ENCODE results near the gene ADRA2C.
A peak's percentile ranks its signal among the peaks of the same experiment; 100 is the strongest.

Gene ADRA2C

GRCh38 chr4:3790006-3790561, 23.9 kb downstream of the ADRA2C start:
- CTCF ChIA-PET: no interaction called here
- no peak for DNase-seq (ENCODE audit: extremely low spot score)
- POLR2A ChIA-PET: no interaction called here
- TF ChIP-seq CTCF (IDR thresholded peaks at IDR 0.05; ENCODE audit: control extremely low read depth, extremely low read depth, low read depth, missing control alignments): no peak

GRCh38 chr4:3791256-3791655, 25.1 kb downstream of the ADRA2C start:
- ChIA-PET POLR2A (no interaction called here), CTCF (interaction anchor here (0.9 kb wide), 1 partner anchor 9 kb away, joined by 4 read pairs; no protein-coding TSS in a partner anchor)
- no peak for TF ChIP-seq CTCF (IDR thresholded peaks at IDR 0.05; ENCODE audit: control extremely low read depth, extremely low read depth, low read depth, missing control alignments)
- no peak for DNase-seq (ENCODE audit: extremely low spot score)

- CTCF ChIA-PET: interaction anchor here (0.9 kb wide), 1 partner anchor 10 kb away, joined by 4 read pairs; no protein-coding TSS in a partner anchor
- POLR2A ChIA-PET: no interaction called here
- TF ChIP-seq CTCF (IDR thresholded peaks at IDR 0.05; ENCODE audit: control extremely low read depth, extremely low read depth, low read depth, missing control alignments): no peak
- peak; percentile 48 for DNase-seq (ENCODE audit: extremely low spot score)
Measured at GRCh38 chr4:3791910-3792542, 25.8 kb downstream of the ADRA2C start.

GRCh38 chr4:3792813-3793212, 26.6 kb downstream of the ADRA2C start:
- no peak for DNase-seq (ENCODE audit: extremely low spot score)
- ChIA-PET CTCF (no interaction called here), POLR2A (no interaction called here)
- TF ChIP-seq CTCF (IDR thresholded peaks at IDR 0.05; ENCODE audit: control extremely low read depth, extremely low read depth, low read depth, missing control alignments): no peak

GRCh38 chr4:3793545-3793944, 27.4 kb downstream of the ADRA2C start:
- TF ChIP-seq CTCF (IDR thresholded peaks at IDR 0.05; ENCODE audit: control extremely low read depth, extremely low read depth, low read depth, missing control alignments): no peak
- no peak for DNase-seq (ENCODE audit: extremely low spot score)
- CTCF ChIA-PET: no interaction called here
- POLR2A ChIA-PET: no interaction called here

GRCh38 chr4:3796960-3797359, 30.8 kb downstream of the ADRA2C start:
- DNase-seq (ENCODE audit: extremely low spot score): no peak
- CTCF ChIA-PET: no interaction called here
- POLR2A ChIA-PET: no interaction called here
- TF ChIP-seq CTCF (IDR thresholded peaks at IDR 0.05; ENCODE audit: control extremely low read depth, extremely low read depth, low read depth, missing control alignments): no peak
